Loucy (cell line): ENCODE data around the gene ZNF398.

Experiments used
- CTCF ChIP-seq: fragments of 200-600 bp; sonication (generic); conservative IDR thresholded peaks from 2 replicates; pipeline ENCODE4 v1.5.1; 2014; ENCODE audit warnings: mild to moderate bottlenecking, antibody characterized with exemption, low read length
- EZH2phosphoT487 ChIP-seq: fragments of 200-600 bp; IDR thresholded peaks from 2 replicates; pipeline ENCODE4 v1.6.1; 2018; ENCODE audit warnings: antibody characterized with exemption, mild to moderate bottlenecking, moderate library complexity, borderline replicate concordance

- no peak for TF ChIP-seq CTCF
- TF ChIP-seq EZH2phosphoT487 = no peak
Observed at GRCh38 chr7:149150981-149151380, 3.7 kb downstream of the ZNF398 start.
